DMS53 treated with DMSO at 0.1 percent for 48 hours (cell line): ENCODE data around the gene GEMIN4.
"Not testable (repeated sequence)": the region's sequence is repeated elsewhere in the genome, so short reads cannot be mapped to it uniquely, and the experiment has no call there.

ENCODE experiments used
- DNase-seq: peaks from one replicate; lab custom pipeline; 2025; ENCODE audit not compliant: unreplicated experiment; lab: John Stamatoyannopoulos, UW

GEMIN4 gene

GRCh38 chr17:781805-782731, 30.0 kb upstream of the GEMIN4 start, which contains the start of the genes GLOD4 and MRM3:
Gene GLOD4, minus strand, starts transcription at chr17:782280. Its CDS starts 25 bp downstream, at chr17:782255.
Gene MRM3, plus strand, starts transcription at chr17:782353. Its CDS starts 26 bp downstream, at chr17:782379.
- peak; percentile 42 for DNase-seq

DNA sequence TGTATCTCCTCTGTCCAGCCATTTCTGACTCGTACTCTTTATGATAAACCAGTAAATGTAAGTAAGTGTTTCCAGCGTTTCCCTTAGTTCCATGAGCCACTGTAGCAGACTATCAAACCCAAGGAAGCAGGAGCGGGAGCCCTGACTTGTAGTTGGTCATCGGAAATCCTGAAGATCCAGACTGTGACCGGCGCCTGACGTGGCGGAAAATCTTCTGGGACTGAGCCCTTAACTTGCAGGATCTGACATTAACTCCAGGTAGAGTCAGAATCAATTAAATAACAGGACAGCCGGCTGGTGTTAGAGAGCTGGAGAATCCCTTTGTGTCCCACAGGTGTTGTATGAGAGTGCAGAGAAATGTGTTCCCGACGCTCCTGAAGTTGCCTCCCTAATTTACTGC, 26.0 kb upstream of the GEMIN4 start:
- DNase-seq = no peak

DNA sequence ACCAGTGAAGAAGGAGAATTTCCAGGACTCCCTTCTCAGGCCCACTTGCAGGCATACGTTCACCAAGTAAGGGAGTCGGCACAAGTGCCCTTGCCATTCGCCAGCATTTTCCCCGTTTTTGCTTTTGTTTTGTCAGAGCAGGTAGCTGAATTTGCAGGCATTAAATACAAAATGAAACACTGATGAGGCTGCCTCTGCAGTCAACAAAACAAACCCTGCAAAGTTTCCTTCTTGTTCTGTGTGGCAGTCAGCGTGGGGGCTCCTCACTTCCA, 22.2 kb upstream of the GEMIN4 start:
- no peak for DNase-seq

DNA sequence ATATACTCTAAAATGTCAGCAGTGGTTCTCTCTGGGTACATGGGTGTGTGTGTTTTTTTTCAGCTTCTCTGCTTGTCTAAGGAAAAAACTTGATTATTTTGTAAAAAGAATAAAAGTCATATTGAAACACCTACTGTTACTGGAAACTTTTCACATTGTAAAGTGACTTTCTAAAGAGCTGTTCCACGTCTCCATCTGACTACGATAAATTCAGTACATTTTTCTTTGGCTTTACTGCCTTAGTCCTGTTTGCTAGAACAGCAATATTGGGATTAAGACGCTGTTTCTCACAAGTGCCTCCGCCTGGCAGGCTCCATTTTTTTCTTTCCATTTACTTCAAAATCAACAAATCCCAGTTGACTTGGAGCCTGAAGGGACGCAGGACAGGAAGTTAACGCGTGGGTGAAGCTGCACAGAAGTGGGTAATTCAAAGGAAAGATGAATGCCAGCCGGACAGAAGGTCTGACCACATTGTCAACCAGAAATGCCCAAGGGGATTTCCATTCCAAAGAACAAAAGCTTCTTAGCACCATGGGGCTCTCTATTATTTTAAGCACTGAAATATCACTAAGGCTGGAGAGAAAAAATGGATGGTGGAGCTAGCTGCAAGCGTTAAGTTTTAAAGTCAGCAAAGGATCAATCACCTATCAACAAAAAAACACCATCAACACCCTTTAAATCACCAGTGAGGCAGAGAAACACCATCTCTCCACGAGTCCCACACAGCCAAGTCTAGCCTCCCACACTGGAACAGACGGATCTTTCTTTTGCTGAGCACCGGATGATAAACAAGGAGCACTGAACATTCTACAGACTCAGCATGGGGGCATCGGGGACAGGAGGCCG, 21.6 kb upstream of the GEMIN4 start:
- DNase-seq = no peak

DNA sequence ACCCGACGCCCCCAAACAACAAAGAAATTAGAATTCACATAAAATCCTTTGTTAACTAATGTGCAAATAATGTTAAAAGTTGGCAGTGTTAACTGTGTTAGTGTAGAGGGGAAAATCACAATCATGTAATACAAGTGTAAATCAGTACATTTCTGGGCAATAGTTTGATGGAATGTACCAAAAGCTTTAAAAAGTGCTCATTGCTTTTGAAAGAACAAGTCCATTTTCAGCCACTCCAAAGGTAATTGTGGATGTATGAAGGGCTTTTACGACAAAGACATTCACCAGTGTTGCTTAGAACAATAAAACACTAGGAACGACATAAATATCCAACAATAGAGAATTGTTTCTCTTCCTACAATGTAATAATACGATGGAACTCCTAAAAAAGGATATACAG, 21.0 kb upstream of the GEMIN4 start:
- DNase-seq = no peak

- DNase-seq = no peak
Observed at GRCh38 chr17:767076-767475, 15.0 kb upstream of the GEMIN4 start.

GRCh38 chr17:760371-760770, 8.3 kb upstream of the GEMIN4 start:
- DNase-seq = no peak

GRCh38 chr17:759964-760363, 7.9 kb upstream of the GEMIN4 start:
- no peak for DNase-seq

- DNase-seq = not testable (repeated sequence)
Observed at GRCh38 chr17:756010-756567, 4.0 kb upstream of the GEMIN4 start.

DNA sequence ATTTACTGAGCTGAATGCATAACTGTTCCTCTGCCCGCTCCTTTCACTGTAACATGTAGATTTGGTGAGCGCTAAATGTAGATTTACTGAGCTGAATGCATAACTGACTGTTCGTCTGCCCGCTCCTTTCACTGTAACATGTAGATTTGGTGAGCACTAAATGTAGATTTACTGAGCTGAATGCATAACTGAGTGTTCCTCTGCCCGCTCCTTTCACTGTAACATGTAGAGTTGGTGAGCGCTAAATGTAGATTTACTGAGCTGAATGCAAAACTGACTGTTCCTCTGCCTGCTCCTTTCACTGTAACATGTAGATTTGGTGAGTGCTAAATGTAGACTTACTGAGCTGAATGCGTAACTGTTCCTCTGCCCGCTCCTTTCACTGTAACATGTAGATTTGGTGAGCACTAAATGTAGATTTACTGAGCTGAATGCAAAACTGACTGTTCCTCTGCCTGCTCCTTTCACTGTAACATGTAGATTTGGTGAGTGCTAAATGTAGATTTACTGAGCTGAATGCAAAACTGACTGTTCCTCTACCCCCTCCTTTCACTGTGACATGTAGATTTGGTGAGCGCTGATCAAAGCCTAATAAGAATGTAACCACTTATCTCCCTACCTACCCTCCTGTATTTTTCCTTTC, 3.4 kb upstream of the GEMIN4 start:
- not testable (repeated sequence) for DNase-seq

GRCh38 chr17:753418-753817, 1.4 kb upstream of the GEMIN4 start:
- no peak for DNase-seq

DNA sequence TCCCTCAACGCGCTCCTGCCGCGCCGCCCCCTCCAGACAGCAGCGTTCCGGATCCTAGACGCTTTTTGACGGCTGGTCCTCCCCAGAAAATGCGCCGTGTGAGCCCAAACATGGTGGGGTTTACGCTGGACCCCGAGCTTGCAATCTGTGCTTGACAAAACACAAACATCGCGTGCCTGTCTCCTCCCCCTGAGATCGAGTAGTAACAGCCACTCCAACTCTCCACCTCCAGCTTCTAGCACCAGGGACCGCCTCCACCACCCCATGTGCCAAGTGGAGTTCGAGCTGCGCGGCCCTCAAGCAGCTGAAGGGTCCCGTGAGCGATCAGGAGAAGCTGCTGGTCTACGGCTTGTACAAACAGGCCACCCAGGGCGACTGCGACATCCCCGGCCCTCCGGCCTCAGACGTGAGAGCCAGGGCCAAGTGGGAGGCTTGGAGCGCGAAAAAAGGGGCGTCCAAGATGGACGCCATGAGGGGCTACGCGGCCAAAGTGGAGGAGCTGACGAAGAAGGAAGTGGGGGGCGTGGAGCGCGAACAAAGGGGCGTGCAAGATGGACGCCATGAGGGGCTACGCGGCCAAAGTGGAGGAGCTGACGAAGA, 656 bp upstream of the GEMIN4 start:
- DNase-seq = peak; percentile 12

- no peak for DNase-seq
Observed at GRCh38 chr17:751269-752001, 629 bp downstream of the GEMIN4 start.

DNA sequence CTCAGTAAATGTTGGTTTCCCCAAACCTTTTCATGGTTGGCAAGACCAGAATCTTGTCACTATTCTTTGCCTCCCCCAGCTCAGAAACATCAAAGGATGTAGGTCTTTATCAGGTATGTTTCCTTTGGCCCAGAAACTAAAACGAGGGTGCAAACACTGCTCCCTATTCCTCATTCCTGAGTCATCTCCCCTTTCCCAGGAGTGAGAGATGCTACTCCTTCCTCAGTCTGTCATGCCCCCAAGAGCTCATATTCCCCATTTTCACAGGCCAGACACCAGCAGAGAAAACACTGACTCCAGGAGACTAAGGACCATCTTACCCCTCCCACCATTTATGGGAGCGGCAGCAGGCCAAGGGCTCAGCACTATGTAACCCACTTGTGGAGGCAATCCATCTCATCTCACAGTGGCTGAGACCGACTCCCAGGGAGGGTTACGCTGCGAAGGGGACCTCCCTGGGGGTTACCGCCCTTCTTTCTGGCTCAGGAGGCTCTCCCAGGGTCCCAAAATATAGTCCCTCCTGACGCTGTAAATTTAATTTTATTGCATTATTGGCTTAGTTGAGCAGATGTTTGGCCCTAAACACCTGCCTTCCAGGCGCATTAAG, 1.5 kb downstream of the GEMIN4 start:
- DNase-seq = no peak

DNA sequence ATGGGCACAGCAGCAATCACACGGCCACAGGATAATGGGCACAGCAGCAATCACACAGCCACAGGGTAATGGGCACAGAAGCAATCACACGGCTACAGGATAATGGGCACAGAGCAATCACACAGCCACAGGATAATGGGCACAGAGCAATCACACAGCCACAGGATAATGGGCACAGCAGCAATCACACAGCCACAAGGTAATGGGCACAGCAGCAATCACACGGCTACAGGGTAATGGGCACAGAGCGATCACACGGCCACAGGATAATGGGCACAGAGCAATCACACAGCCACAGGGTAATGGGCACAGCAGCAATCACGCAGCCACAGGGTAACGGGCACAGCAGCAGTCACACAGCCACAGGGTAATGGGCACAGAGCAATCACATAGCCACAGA, 2.7 kb downstream of the GEMIN4 start:
- not testable (repeated sequence) for DNase-seq

DNA sequence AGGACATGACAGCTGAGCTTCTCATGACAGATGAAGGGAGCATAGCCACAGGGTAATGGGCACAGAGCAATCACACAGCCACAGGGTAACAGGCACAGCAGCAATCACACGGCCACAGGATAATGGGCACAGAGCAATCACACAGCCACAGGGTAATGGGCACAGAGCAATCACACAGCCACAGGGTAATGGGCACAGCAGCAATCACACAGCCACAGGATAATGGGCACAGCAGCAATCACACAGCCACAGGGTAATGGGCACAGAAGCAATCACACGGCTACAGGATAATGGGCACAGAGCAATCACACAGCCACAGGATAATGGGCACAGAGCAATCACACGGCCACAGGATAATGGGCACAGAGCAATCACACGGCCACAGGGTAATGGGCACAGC, 3.5 kb downstream of the GEMIN4 start:
- DNase-seq = not testable (repeated sequence)

DNA sequence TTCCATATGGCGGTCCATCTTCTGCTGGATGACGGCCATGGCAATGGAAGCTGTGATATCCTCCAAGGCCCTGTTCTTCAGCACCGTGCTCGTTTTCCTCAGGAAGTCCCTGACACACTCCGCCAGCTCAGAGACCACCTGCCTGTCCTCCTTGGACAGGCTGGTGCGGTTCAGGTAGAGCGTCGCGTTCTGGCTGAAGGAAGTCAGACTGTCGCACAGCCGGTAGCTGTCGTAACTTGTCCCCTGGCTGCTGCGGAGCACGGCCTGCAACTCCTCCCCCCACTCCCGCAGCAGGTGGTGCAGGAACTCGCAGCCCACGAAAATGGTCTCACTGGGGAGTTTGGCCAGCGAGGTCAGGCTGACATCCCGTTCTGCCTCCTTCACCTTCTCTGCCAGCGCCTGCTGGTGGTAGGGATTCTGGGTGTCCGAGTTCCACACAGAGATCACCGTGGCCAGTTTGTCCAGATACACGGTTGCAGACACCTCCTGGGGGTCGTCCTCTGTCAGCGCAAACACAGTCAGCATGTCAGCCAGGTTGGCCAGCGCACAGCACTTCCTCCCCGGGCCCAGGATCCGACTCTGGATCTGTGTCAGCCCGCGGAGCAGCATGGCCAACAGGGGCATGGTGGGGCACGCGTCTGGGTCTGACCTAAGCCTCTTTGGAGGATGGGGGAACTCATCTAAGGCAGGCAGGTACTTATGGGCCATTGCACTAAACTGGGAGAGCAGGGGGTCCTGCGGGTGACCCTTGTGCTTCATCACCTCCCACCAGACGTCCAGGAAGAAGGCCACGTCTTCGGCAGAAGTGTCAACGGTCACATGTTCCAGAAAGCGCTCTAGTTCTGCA, 5.1 kb downstream of the GEMIN4 start:
- no peak for DNase-seq

GRCh38 chr17:746181-746580, 5.9 kb downstream of the GEMIN4 start:
- DNase-seq = no peak

GRCh38 chr17:745406-745805, 6.7 kb downstream of the GEMIN4 start:
- DNase-seq = no peak
